ENCODE data around the gene GDF11. TPM values are rescaled to one million over a fixed set of nuclear protein-coding genes. Genes with fewer than 3 reads are reported as not detected.

The GDF11 gene
- total and polyA plus RNA-seq, 2 of the 8 experiments (the other 6 are each of a cell fraction or from before 2014, with no cell fraction given) = 12.1 to 15.1 TPM

GRCh38 chr12:55708695-55709233 is 34.2 kb upstream of the GDF11 start (continued):
- no peak for TF ChIP-seq BCL11A (IDR thresholded peaks at IDR 0.05; ENCODE audit: low read depth in 2 of 2, low read length in 2 of 2)

Measured in H1 (cell line).